Stimulated activated CD4-positive, alpha-beta T cell treated with anti-CD3 and anti-CD28 coated beads, Interleukin-1b, Interleukin-23, amount 100 ng/mL, for 24 hours (primary cell): ENCODE data around the gene LMF1.

Experiments used
- DNase-seq, 4 experiments: peaks; one replicate each; pipeline ENCODE4 v3.0.0-alpha.2; 2020; ENCODE audit warnings: low read depth in 4 of 4, low spot score in 1 of 4

The LMF1 gene

DNA sequence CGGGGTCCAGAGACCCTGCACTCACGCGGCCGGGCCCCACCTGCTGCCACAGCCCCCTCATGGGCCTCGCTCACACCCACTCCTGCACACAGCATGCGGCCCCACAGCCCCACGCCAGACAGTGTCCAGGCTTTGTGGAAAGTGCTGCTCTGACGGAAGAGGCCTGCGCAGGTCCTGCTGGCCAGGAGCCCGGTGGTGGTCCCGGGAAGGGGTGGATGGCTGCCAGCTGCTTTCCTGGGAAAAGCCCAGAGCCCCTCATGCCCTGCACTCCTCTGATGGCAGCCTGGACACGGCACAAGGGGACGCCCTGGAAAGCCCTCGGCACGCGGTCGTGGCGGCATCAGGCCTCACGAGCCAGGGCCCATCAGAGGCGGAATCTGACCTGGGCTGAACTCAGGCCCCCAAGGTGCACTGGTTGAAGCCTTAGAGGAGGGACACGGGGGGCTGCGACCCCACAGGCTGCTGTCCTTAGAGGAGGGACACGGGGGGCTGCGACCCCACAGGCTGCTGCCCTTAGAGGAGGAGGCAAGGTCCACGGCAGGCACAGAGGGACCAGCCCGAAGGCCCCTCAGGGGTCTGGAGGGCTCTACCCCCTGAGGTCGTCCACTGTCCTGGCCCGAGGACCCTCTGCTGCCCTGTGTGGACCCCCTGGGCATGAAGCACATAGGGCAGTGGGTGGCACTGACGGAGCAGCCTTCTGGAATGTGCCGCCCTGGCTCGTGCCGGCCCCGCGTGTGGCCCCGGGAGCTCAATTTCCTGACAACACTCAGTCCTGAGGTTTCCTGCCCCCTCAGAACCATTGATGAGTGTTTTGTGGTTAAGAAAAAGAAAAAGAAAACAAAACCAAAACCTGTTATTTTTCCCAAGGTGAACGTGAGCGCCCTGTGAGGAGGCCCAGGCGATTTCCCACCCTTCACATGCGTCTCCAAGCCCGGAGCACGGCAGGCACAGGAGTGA is 32.9 kb upstream of the LMF1 start:
- DNase-seq = peak in 1 of 4 experiments; percentile 49

DNA sequence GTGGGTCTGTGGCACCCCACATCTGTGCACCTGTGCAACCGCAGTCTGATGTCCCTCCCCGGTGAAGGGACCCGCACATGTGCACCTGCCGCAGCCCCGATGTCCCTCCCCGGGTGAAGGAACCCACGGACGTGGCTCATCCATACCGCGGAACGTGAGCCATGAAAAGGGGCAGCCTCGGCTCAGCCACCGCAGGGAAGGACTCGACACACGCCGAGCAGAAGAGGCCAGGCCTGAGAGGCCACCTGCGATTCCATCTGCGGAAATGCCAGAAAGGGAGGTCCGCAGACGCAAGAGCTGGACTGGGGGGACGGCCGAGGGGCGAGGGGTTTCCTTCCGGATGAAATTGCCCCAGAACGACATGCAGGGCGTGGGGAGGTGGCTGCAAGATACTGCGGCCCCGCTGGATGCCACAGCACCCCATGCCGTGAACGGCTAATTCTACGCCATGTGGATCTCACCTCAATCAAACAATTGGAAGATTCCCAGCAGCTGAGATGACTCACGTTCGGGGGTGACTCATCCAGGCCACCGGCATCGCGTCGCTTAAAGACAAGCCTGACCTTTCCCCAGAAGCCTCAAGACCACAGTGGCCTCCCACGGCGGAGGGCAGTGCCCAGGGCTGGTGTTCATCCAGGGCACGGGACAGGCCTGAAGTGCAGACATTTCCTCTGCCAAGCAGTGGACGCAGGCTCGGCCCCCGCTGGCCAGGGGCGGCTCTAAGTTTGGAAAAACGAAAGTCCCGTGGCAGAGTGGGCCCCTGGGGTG is 31.8 kb upstream of the LMF1 start:
- DNase-seq = peak; percentile 44 to 83 (median 56)

GRCh38 chr16:1001096-1001495 is 30.3 kb upstream of the LMF1 start:
- no peak for DNase-seq

DNA sequence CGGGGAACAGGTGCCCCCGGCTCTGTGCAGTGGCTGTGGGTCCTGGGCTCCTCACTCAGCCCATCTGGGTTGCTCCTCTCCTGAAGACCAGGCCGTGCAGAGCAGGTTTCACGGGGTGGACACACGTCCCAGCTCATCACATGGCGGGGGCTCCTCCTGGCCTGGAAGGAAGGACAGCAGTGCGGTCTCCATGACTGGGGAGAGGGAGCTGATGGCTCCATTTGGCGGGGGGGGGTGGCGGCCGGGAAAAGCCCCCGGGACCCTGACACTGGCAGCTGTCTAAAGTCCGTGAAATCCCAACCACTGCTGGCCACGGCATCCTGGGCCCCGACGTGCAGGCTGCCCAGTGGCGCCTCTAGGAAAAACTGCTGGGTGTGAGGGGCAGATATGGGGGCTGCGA is 29.8 kb upstream of the LMF1 start:
- DNase-seq = no peak

DNA sequence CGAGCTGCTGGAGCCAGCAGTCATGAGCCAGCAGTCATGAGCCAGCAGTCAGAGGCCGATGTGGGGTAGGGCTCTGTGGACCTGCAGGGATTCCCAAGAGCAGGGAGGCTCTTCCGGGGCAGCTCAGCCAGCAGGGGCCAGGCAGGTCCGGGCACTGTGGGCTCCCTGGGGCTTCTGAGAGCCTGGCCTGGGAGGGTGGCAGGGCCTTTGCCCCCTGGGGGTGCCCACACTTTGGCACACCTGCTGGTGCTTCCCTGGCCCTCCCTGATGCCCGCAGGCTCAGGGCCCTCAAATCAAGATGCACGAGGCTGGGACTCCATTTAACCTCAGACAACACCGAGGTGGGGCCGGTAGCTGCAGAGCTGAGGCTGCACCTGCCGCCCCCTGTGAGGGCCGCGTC is 28.9 kb upstream of the LMF1 start:
- DNase-seq = no peak

DNA sequence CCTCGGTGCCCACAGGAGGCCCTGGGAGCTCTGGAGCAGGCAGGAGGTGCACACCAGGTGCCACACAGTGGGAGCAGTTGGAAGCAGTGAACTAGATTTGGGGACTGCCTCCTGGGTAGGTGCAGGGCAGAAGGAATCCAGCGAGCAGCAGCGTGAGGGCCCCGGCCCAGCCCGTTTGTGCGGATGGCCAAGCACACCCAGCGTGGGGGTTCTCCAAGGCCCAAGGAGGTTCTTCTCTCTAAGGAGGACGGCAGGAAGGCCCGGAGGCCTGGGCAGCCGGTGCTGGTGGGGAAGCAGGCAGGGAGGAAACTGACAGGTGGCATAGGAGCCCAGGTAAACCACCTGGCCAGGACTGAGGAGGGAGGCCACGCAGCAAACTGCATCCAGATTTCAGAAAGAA is 27.8 kb upstream of the LMF1 start:
- DNase-seq = no peak

- DNase-seq = no peak
These were observed 27.4 kb upstream of the LMF1 start for GRCh38 chr16:998211-998610.

- DNase-seq = peak in 1 of 4 experiments; percentile 51
These were observed 26.8 kb upstream of the LMF1 start for GRCh38 chr16:997440-998051.

- no peak for DNase-seq
These were observed 25.9 kb upstream of the LMF1 start for GRCh38 chr16:996681-997080.

DNA sequence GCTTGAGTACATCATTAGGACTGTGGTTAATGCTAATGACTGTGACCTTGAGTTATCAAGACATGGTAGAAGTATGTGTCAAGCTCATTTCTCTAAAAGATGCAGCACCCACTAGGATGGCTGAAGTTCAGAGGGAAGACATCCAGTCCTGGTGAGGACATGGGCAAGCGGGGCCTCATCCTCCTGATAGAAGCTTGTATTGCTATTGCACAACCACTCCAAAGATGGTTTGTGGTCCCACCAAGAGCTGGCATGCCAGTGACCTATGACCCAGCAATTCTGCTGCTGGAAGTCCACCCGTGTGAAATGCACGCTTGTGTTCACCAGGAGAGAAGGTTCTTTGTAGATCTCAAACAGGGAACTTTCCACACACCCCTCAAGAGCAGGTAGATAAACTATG is 25.0 kb upstream of the LMF1 start:
- DNase-seq = no peak

DNA sequence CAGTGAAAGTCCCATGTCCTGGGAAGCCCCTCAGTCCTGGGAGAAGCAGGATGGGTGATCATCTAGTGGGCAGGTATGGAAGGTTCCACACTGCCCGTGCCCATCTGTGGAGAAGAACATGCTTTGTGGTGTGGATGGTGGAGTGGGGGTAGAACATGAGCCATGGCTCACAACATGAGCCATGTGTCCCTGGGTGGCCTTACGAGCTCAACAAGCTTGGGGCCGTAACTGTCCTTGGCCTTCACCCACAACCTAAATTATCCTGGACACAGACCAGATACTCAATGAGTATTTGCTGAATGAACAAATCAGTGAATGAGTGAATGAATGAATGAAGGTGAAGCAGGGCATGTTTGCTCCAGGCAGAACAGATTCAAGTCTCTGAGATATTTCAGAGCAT is 24.3 kb upstream of the LMF1 start:
- DNase-seq = no peak

GRCh38 chr16:993731-994130 is 22.9 kb upstream of the LMF1 start:
- no peak for DNase-seq

GRCh38 chr16:991773-992172 is 21.0 kb upstream of the LMF1 start:
- DNase-seq = no peak

- no peak for DNase-seq
These were observed 20.6 kb upstream of the LMF1 start for GRCh38 chr16:991345-991744.

DNA sequence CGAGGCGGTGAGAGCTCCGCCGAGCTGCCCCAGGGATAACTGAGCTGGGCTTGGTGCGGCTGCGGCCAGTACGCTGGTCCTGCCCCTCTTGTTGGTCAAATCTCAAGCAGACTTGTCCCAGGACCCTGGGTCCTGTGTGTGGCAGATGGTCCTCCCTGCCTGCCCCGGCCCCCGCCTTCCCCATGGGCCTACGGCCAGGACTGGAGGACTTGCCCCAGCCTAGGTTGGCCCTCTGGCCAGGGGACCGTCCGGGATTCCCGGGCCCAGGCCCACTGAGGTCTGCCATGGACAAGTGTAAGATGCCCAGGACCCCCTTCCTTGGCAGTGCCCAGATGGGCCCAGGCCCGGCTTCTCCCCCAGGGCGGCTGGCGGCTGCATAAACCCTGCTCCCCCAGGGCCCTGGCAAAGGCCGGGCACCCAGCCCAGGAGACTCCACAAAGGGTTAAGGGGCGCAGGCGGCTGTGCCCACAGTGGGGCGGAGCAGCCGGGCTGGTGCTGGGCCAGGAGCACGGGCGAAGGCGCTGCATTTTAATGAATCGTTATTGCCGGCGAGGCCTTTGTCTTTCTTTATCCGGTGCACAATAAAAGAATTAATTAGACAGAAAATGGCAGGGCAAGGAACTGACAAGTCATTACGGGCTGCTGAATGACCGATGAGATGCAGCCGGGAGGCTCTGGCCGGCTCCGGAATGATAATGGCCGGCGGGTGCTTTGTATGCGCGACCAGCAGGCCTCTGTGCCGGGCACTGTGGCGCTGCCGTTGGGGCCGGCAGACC is 19.9 kb upstream of the LMF1 start:
- DNase-seq = no peak

DNA sequence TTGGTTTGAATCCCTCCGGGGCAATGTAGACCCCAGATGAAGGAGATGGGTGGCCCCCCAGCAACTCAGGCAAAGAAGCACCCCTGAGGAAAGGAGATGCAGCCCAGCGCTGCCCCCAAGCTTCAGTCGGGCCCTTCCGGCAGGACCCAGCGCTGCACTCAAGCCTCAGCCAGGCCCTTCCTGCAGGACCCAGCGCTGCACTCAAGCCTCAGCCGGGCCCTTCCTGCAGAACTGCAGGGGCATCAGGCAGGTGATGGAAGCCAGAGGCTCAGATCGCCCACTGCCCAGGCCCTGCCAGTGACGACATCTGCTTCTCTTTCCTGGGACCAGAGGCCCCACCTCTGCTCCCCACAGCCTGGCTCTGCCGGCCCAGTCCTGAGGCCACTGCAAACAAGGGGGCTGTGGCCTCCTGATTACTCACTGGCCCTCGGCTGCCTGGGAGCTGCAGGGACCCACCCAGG is 18.6 kb upstream of the LMF1 start:
- no peak for DNase-seq

- no peak for DNase-seq
These were observed 17.9 kb upstream of the LMF1 start for GRCh38 chr16:988471-989353.

- DNase-seq = no peak
These were observed 17.1 kb upstream of the LMF1 start for GRCh38 chr16:987906-988305.

DNA sequence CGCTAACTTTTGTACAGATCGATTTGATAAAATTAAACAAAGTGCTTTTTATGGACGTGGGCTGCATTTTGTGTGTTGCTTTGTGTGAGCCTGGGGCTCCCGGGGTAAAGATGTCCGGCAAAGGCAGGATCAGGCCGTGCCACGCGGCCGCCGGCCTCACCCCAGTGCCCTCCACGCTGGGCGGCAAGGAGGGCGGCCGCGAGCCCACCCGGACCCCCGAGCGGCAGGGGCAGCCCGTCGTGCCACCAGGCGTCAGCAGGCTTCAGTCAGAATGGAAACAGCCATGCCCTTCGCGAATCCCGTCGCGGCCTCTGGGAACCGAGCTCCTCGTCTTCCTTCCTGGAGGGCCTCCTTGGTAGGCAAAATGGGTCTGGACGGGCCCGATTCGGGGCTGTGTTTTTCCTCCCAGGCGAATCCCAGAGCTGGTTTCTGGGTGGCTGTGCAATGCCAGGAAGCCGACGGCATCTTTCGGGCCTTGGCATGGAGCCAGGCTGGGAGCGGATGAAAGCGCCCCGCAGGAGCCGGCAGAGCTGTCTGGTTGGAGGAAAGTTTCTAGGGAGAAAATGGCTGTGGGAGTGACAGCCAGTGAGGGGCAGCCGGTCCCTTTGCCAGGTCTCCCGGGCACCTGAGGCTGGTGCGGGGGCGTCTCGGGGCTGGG is 16.3 kb upstream of the LMF1 start:
- DNase-seq = no peak
